NB4 (cell line): ENCODE measurements around the gene BUD31.

Experiments used
- MYC ChIP-seq: IDR thresholded peaks from 2 replicates; pipeline ENCODE4 v1.6.1; 2011; ENCODE audit warnings: low read depth, low read length
- POLR2A ChIP-seq: IDR thresholded peaks from 2 replicates; pipeline ENCODE4 v1.6.1; 2011; ENCODE audit warnings: mild to moderate bottlenecking; ENCODE audit not compliant: insufficient read length; ENCODE audit errors: extremely low read depth
- TF ChIP-seq, protein P1 (sequence below): IDR thresholded peaks from one replicate; pipeline ENCODE4 v1.5.1; 2012; ENCODE audit warnings: low read depth, low read length
- TF ChIP-seq, protein P2 (sequence below): IDR thresholded peaks from 2 replicates; pipeline ENCODE4 v1.6.1; 2011; ENCODE audit warnings: low read depth, low read length

DNA sequence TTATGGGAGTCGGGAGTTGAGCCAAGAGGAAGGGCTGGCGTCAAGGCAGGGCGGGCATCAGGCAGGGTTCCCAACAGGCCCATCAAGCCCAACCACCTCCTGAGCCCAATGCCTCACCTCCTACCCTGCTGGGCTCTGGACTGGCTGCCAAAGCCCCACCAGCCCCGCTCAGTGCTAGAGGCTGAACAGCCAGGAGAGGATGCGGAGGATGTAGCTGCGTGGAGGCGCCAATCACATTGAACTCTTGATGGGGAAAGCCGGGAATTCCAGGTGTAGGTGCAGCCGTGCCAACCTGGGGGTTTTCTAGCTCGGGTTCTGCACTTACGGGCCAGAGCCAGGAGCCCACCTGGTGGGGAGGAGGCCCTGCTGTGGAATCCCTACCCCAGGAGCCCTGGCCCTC is 44.3 kb downstream of the BUD31 start:
- TF ChIP-seq, protein P1, sequence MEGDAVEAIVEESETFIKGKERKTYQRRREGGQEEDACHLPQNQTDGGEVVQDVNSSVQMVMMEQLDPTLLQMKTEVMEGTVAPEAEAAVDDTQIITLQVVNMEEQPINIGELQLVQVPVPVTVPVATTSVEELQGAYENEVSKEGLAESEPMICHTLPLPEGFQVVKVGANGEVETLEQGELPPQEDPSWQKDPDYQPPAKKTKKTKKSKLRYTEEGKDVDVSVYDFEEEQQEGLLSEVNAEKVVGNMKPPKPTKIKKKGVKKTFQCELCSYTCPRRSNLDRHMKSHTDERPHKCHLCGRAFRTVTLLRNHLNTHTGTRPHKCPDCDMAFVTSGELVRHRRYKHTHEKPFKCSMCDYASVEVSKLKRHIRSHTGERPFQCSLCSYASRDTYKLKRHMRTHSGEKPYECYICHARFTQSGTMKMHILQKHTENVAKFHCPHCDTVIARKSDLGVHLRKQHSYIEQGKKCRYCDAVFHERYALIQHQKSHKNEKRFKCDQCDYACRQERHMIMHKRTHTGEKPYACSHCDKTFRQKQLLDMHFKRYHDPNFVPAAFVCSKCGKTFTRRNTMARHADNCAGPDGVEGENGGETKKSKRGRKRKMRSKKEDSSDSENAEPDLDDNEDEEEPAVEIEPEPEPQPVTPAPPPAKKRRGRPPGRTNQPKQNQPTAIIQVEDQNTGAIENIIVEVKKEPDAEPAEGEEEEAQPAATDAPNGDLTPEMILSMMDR, result no peak
- TF ChIP-seq POLR2A, result no peak
- no peak for TF ChIP-seq MYC
- TF ChIP-seq, protein P2, sequence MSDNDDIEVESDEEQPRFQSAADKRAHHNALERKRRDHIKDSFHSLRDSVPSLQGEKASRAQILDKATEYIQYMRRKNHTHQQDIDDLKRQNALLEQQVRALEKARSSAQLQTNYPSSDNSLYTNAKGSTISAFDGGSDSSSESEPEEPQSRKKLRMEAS, result no peak
